Right atrium auricular region (tissue), 2 donors: ENCODE results near the gene PRR20C. TPM values are rescaled to one million over a fixed set of nuclear protein-coding genes. Genes with fewer than 3 reads are reported as not detected.
"Not testable (repeated sequence)": the region's sequence is repeated elsewhere in the genome, so short reads cannot be mapped to it uniquely, and the experiment has no call there.

Source experiments
- DNase-seq: peaks from one replicate; pipeline ENCODE4 v3.0.0-alpha.2; 2019; ENCODE audit warnings: low spot score
- H3K27ac ChIP-seq, 2 donors: fragments of 200-600 bp; sonication (generic); 1 replicate in 1 of 2; 2 replicates in 1 of 2; pipeline ENCODE4 v1.5.1; 2016 to 2019
- H3K27me3 ChIP-seq, 2 donors: fragments of 200-600 bp; sonication (generic); one replicate each; pipeline versions ENCODE4 v1.5.1 to v1.6.0; 2017 to 2019
- H3K36me3 ChIP-seq: fragments of 200-600 bp; sonication (generic); one replicate; pipeline ENCODE4 v1.5.1; 2016
- H3K4me1 ChIP-seq, 2 donors: fragments of 200-600 bp; sonication (generic); one replicate each; pipeline versions ENCODE4 v1.5.1 to v1.6.0; 2017 to 2019
- H3K4me3 ChIP-seq, 2 donors: fragments of 200-600 bp; sonication (generic); 1 replicate in 1 of 2; 2 replicates in 1 of 2; pipeline ENCODE4 v1.5.1; 2017 to 2019; ENCODE audit warnings: mild to moderate bottlenecking in 1 of 2, moderate library complexity in 1 of 2
- H3K9me3 ChIP-seq, 2 donors: fragments of 200-600 bp; sonication (generic); one replicate each; pipeline ENCODE4 v1.5.1; 2019
- total RNA-seq, 2 donors: library from RNA; depleted of rRNA; stranded (reverse); fragments of >200 nt; gene quantifications; one replicate each; pipeline ENCODE4 v1.1.0, GENCODE V29; 2016
- TF ChIP-seq, protein P1 (sequence below), 2 donors: fragments of 200-600 bp; sonication (generic); IDR thresholded peaks; one replicate each; pipeline ENCODE4 v1.5.1; 2019; ENCODE audit warnings: antibody characterized with exemption in 2 of 2

Gene PRR20C
- total RNA-seq, 2 donors from 2014 or later = not detected

DNA sequence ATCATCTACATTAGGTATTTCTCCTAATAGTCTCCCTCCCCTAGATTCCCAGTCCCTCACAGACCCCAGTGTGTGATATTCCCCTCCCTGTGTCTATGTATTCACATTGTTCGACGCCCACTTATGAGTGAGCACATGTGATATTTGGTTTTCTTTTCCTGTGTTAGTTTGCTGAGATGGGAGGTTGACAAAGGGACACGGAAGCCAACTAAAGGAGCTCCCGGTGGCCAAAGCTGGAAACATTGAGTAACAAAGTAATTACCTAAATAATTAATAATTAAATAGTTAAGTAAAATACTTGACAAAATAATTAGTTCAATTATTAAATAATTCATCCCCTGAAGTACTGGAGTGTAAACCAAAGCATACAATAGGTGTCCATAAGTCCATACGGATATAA lies 14.9 kb upstream of the PRR20C start:
- TF ChIP-seq, protein P1, sequence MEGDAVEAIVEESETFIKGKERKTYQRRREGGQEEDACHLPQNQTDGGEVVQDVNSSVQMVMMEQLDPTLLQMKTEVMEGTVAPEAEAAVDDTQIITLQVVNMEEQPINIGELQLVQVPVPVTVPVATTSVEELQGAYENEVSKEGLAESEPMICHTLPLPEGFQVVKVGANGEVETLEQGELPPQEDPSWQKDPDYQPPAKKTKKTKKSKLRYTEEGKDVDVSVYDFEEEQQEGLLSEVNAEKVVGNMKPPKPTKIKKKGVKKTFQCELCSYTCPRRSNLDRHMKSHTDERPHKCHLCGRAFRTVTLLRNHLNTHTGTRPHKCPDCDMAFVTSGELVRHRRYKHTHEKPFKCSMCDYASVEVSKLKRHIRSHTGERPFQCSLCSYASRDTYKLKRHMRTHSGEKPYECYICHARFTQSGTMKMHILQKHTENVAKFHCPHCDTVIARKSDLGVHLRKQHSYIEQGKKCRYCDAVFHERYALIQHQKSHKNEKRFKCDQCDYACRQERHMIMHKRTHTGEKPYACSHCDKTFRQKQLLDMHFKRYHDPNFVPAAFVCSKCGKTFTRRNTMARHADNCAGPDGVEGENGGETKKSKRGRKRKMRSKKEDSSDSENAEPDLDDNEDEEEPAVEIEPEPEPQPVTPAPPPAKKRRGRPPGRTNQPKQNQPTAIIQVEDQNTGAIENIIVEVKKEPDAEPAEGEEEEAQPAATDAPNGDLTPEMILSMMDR (IDR thresholded peaks at IDR 0.05) = no peak
- DNase-seq = no peak
- Histone ChIP-seq H3K27me3 (no peaks in the 10 kb centered on the region), H3K27ac (no peak overlapping the region), H3K4me3 (no peak overlapping the region), H3K36me3 (no peaks in the 10 kb centered on the region), H3K9me3 (no peaks in the 10 kb centered on the region), H3K4me1 (no peaks in the 10 kb centered on the region)

DNA sequence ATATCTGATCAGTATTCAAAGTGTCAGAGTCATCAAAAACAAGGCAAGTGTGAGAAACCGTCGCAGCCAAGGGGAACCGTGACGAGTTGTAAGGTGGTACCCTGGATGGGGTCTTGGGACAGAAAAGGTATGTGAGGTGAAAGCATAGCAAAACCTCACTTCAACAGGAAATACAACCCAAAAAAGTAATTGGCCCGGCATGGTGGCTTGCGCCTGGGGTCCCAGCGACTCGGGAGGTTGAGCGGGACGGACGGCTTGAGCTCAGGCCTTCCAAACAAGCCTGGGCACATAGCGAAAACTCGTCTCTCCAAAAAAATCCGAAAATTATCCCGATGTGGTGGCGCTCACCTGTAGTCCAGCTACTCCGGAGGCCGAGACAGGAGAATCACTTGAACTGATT lies 14.1 kb upstream of the PRR20C start:
- H3K4me1 ChIP-seq, H3K27ac ChIP-seq, H3K27me3 ChIP-seq, DNase-seq, H3K4me3 ChIP-seq, H3K36me3 ChIP-seq, H3K9me3 ChIP-seq: not testable (repeated sequence)

DNA sequence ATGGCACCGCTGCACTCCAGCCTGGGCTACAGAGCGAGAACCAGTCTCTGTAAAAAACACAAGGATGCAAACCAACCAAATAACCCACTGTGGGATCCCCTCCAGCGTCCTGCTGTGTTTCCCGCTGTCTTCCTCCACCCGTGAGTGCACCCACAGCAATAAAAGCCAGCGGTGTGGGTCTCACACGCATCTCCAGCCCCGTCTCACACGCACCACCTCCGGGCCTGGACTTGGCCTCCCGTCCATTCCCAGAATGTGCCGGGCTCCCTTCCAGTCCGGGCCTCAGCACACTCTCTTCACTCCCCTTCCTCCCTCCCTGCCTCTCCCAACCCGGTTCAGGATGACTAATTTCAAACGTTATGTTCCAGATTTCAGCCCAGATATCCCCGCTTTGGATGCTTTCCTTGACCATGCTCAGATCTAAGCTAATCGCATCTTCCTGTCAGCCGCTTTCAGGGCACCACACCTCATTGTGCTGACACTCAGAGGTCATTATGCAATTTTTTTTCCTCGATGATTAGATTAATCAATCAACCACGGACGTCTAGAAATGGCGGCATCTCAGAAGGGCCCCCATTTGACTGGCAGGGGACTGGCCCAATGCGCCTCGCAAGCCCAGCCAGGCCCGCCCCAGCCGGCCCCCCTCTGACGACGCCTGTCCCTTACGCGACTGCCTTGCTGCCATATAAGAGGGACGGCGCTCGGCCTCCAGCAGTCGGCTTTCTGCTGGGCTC lies 13.5 kb upstream of the PRR20C start, which contains the start of gene PRR20A:
PRR20A (plus strand) TSS at position 684 of the 734 bp plus-strand sequence. CDS start 387 bp downstream, outside the sequence.
- not testable (repeated sequence) for H3K27me3 ChIP-seq, H3K9me3 ChIP-seq, DNase-seq, H3K36me3 ChIP-seq, H3K27ac ChIP-seq, H3K4me1 ChIP-seq, H3K4me3 ChIP-seq

DNA sequence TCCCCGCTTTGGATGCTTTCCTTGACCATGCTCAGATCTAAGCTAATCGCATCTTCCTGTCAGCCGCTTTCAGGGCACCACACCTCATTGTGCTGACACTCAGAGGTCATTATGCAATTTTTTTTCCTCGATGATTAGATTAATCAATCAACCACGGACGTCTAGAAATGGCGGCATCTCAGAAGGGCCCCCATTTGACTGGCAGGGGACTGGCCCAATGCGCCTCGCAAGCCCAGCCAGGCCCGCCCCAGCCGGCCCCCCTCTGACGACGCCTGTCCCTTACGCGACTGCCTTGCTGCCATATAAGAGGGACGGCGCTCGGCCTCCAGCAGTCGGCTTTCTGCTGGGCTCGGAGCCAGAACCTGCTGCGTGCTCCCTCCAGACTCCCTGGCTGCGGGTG lies 6.7 kb upstream of the PRR20C start, which contains the start of gene PRR20B:
PRR20B (plus strand) TSS at position 301 of the 400 bp plus-strand sequence. CDS start 387 bp downstream, outside the sequence.
- DNase-seq, H3K4me1 ChIP-seq, H3K27me3 ChIP-seq, H3K9me3 ChIP-seq, H3K27ac ChIP-seq, H3K36me3 ChIP-seq, H3K4me3 ChIP-seq: not testable (repeated sequence)

DNA sequence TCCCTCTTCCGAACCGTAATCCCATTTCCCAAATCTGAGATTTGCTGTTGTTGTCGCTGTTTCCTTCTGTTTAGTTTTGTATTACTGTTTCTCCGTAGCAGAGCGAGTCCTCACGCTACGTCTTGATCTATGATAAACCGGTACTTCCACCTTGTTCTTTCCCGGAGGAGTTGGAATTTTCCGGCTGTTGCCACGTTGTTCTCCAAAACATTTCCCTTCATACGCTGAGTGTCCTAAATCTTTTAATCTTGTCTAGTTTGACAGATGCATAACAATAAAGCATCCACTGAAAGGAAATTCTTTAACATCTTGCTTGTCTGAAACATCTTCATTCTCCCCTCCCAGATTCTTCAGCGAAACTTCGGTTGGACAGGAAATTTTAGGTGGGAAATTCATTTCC lies 5.8 kb upstream of the PRR20C start:
- H3K9me3 ChIP-seq, H3K36me3 ChIP-seq, H3K27me3 ChIP-seq, DNase-seq, H3K27ac ChIP-seq, H3K4me1 ChIP-seq, H3K4me3 ChIP-seq: not testable (repeated sequence)

DNA sequence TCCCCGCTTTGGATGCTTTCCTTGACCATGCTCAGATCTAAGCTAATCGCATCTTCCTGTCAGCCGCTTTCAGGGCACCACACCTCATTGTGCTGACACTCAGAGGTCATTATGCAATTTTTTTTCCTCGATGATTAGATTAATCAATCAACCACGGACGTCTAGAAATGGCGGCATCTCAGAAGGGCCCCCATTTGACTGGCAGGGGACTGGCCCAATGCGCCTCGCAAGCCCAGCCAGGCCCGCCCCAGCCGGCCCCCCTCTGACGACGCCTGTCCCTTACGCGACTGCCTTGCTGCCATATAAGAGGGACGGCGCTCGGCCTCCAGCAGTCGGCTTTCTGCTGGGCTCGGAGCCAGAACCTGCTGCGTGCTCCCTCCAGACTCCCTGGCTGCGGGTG lies 6.5 kb downstream of the PRR20C start, which contains the start of gene PRR20D:
PRR20D (plus strand) TSS at position 301 of the 400 bp plus-strand sequence. CDS start 387 bp downstream, outside the sequence.
- DNase-seq, H3K4me3 ChIP-seq, H3K4me1 ChIP-seq, H3K27ac ChIP-seq, H3K27me3 ChIP-seq, H3K36me3 ChIP-seq, H3K9me3 ChIP-seq: not testable (repeated sequence)

DNA sequence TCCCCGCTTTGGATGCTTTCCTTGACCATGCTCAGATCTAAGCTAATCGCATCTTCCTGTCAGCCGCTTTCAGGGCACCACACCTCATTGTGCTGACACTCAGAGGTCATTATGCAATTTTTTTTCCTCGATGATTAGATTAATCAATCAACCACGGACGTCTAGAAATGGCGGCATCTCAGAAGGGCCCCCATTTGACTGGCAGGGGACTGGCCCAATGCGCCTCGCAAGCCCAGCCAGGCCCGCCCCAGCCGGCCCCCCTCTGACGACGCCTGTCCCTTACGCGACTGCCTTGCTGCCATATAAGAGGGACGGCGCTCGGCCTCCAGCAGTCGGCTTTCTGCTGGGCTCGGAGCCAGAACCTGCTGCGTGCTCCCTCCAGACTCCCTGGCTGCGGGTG lies 13.0 kb downstream of the PRR20C start, which contains the start of gene PRR20E:
PRR20E (plus strand) TSS at position 301 of the 400 bp plus-strand sequence. CDS start 387 bp downstream, outside the sequence.
- not testable (repeated sequence) for H3K9me3 ChIP-seq, H3K4me1 ChIP-seq, H3K27ac ChIP-seq, H3K36me3 ChIP-seq, DNase-seq, H3K4me3 ChIP-seq, H3K27me3 ChIP-seq

DNA sequence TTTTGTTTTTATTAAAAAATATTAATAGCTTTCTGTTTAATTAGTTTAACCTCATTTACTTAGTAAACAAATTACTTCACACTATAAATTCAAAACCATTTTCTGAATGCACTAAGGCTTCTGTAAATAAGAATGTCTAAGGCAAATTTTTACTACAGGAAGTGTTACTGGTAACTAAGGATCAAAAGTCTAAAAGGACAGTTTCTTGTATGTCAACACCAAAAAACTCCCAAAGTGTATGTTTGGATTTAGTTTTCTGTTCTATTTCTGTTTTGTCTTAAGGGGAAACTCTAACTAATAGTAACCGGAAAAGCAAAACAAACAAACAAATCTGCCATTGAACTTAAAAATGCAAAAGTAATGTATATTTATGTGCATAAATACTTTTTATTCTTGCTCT lies 37.8 kb downstream of the PRR20C start:
- Histone ChIP-seq H3K9me3 (no peaks in the 10 kb centered on the region), H3K27ac (no peak overlapping the region), H3K4me1 (no peaks in the 10 kb centered on the region), H3K27me3 (no peaks in the 10 kb centered on the region), H3K4me3 (no peak overlapping the region), H3K36me3 (no peaks in the 10 kb centered on the region)
- TF ChIP-seq, protein P1 (IDR thresholded peaks at IDR 0.05) = no peak
- no peak for DNase-seq

Other genes starting within 250 kb of the PRR20C start
- not detected for gene PRR20A, start 13.1 kb upstream of the PRR20C start, total RNA-seq
- gene PRR20B, start 6.6 kb upstream of the PRR20C start, total RNA-seq = not detected
- gene PRR20D, start 6.6 kb downstream of the PRR20C start, total RNA-seq = not detected
- gene PRR20E, start 13.1 kb downstream of the PRR20C start, total RNA-seq = not detected